ENCODE results near the gene CYREN. TPM values are rescaled to one million over a fixed set of nuclear protein-coding genes. Genes with fewer than 3 reads are reported as not detected.
A peak's percentile ranks its signal among the peaks of the same experiment; 100 is the strongest.

The CYREN gene, protein sequence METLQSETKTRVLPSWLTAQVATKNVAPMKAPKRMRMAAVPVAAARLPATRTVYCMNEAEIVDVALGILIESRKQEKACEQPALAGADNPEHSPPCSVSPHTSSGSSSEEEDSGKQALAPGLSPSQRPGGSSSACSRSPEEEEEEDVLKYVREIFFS
- total RNA-seq (2014; rRNA removed; shearing (Covaris generic)), result 64.0 and 69.4 TPM in 2 replicates
- 81.9 and 85.0 TPM in 2 replicates for total RNA-seq (2022)
- percentile 84 among the genes with signal in this experiment for Bru-seq, nascent RNA
- percentile 71 among the genes with signal in this experiment for BruChase-seq, experiment 1, labeled RNA remaining after a 6-hour chase
- percentile 89 among the genes with signal in this experiment for BruChase-seq, experiment 2, labeled RNA remaining after a 2-hour chase
- long read RNA-seq, transcript CYREN-213 (4 exons, 1,727 nt), result minor isoform, 14 of 141 reads
- long read RNA-seq, transcript CYREN-210 (2 exons, 578 nt), result minor isoform, 5 of 141 reads
- long read RNA-seq, transcript CYREN-201 (4 exons, 1,482 nt), result minor isoform, 10 of 141 reads
- long read RNA-seq, transcript CYREN-202 (4 exons, 1,738 nt), result major isoform, 31 of 141 reads
- long read RNA-seq, partial matches to known transcripts, result 47 of 141 reads
- long read RNA-seq, other reads (novel, unspliced or antisense), result 28 of 141 reads

- POLR2A ChIA-PET, result interaction anchor here (0.6 to 4.3 kb wide), 8 partner anchors 10 to 450 kb away, joined by 3 to 35 read pairs (median 8); partner anchors contain the start of genes AGBL3 and TMEM140
- H4K20me1 ChIP-seq (ENCODE audit: insufficient read depth, low read length), result peaks cover 6% of the 10 kb centered on the region; the same call in 1 of the 2 replicates
- no peak for TF ChIP-seq EZH2phosphoT487 (IDR thresholded peaks at IDR 0.05; ENCODE audit: borderline replicate concordance, low read depth, low read length)
- TF ChIP-seq, protein P1, sequence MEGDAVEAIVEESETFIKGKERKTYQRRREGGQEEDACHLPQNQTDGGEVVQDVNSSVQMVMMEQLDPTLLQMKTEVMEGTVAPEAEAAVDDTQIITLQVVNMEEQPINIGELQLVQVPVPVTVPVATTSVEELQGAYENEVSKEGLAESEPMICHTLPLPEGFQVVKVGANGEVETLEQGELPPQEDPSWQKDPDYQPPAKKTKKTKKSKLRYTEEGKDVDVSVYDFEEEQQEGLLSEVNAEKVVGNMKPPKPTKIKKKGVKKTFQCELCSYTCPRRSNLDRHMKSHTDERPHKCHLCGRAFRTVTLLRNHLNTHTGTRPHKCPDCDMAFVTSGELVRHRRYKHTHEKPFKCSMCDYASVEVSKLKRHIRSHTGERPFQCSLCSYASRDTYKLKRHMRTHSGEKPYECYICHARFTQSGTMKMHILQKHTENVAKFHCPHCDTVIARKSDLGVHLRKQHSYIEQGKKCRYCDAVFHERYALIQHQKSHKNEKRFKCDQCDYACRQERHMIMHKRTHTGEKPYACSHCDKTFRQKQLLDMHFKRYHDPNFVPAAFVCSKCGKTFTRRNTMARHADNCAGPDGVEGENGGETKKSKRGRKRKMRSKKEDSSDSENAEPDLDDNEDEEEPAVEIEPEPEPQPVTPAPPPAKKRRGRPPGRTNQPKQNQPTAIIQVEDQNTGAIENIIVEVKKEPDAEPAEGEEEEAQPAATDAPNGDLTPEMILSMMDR (conservative IDR thresholded peaks at IDR 0.05; ENCODE audit: low read length), result peak; percentile 80
- peak within 1 kb of the TSS; percentile 31 for H2AFZ ChIP-seq (ENCODE audit: low read length)
- intact Hi-C loops (cut with micrococcal nuclease; ENCODE audit: unreplicated experiment), result loop anchor here (1.0 to 10.0 kb wide), 6 partner anchors 41 to 812 kb away; partner anchors contain the start of genes AGBL3, AKR1B1, BPGM and WDR91
- DNase-seq (ENCODE audit: low spot score), result peak; percentile 96
- H3K4me2 ChIP-seq (ENCODE audit: low read length), result peak within 1 kb of the TSS; percentile 98
- peaks cover 32% of the 10 kb centered on the region for H3K4me1 ChIP-seq (ENCODE audit: insufficient read depth, low read length, poor library complexity, severe bottlenecking)
- BruUV-seq (replicated peaks), result no TSS peak
- peaks cover 36% of the 10 kb centered on the region for H3K36me3 ChIP-seq (ENCODE audit: insufficient read depth, low read length)
- H3K27ac ChIP-seq (ENCODE audit: low read depth, low read length, poor library complexity, severe bottlenecking), result peak within 1 kb of the TSS; percentile 82
- peaks cover 16% of the 10 kb centered on the region; the same call in 1 of the 2 replicates for H3K79me2 ChIP-seq (ENCODE audit: insufficient read depth, low read depth, low read length)
- CTCF ChIA-PET (ENCODE audit: unreplicated experiment), result interaction anchor here (0.6 kb wide), 1 partner anchor 183 kb away, joined by 3 read pairs; no protein-coding TSS in a partner anchor
- no peaks in the 10 kb centered on the region for H3K9me3 ChIP-seq (ENCODE audit: low read length)
- peak within 1 kb of the TSS; percentile 76 for H3K4me3 ChIP-seq (ENCODE audit: low read depth, low read length, poor library complexity, severe bottlenecking)
- no peaks in the 10 kb centered on the region for H3K9me2 ChIP-seq (ENCODE audit: insufficient read depth, low read length)
Observed at GRCh38 chr7:135170274-135170997, at the start of gene CYREN. CYREN (minus strand) TSS chr7:135170707; CDS start chr7:135168922, 1,785 bp downstream.

DNA sequence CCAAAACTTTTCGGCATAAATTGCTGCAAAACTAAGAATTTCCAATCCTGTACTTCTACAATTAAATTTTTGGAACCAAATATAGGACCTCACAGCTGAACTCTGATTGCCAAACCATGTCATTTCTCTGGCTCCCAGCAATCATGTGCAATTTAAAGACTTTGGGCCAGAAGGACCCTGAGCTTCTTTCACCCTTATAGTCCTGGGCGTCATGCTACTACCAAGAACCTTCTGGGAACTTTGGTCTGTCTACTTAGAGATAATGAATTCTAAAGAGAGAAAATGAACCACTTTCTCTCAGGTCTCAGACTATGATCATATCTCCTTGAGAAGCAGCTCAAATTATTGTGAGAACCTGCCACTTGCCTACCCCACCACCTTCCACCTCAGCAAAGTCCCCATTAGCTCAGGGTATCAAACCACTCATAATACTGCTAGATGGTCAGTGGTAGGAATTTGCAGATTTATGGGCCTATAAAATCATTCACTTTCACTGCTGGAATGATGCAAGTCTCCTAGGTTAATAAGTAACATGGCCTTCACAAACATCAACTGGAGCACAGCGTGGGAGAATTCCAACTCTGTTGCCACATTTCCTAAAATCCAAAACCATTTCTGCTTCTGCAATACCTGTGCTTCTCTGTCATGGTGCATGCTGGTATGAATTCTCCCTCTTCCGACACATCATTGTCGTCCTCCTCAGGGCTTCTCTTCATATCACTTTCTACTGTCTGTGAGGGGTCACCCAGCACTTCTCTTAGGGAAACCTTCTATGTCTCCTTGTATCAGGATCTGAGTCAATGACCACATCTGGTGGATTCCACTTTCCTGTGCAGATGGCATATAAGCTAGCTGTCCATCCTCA lies 47.4 kb upstream of the CYREN start:
- ChIA-PET CTCF (ENCODE audit: unreplicated experiment) (interaction anchor here (0.9 kb wide), 1 partner anchor 46 kb away, joined by 3 read pairs; no protein-coding TSS in a partner anchor), POLR2A (interaction anchor here (0.6 to 1.2 kb wide), 3 partner anchors 9 to 677 kb away, joined by 3 to 5 read pairs (median 3); no protein-coding TSS in a partner anchor)
- Histone ChIP-seq H3K9me2 (ENCODE audit: insufficient read depth, low read length) (no peaks in the 10 kb centered on the region), H3K4me3 (ENCODE audit: low read depth, low read length, poor library complexity, severe bottlenecking) (no peak overlapping the region), H4K20me1 (ENCODE audit: insufficient read depth, low read length) (no peaks in the 10 kb centered on the region), H3K27ac (ENCODE audit: low read depth, low read length, poor library complexity, severe bottlenecking) (no peak overlapping the region), H3K4me2 (ENCODE audit: low read length) (no peak overlapping the region), H3K36me3 (ENCODE audit: insufficient read depth, low read length) (no peaks in the 10 kb centered on the region), H3K79me2 (ENCODE audit: insufficient read depth, low read depth, low read length) (no peaks in the 10 kb centered on the region), H3K4me1 (ENCODE audit: insufficient read depth, low read length, poor library complexity, severe bottlenecking) (no peaks in the 10 kb centered on the region), H2AFZ (ENCODE audit: low read length) (no peak overlapping the region), H3K9me3 (ENCODE audit: low read length) (no peaks in the 10 kb centered on the region)
- no TSS peak for BruUV-seq (replicated peaks)
- no peak for TF ChIP-seq EZH2phosphoT487 (IDR thresholded peaks at IDR 0.05; ENCODE audit: borderline replicate concordance, low read depth, low read length)
- intact Hi-C loops (cut with micrococcal nuclease; ENCODE audit: unreplicated experiment), result no loop called here
- no peak for DNase-seq (ENCODE audit: low spot score)
